NT2/D1 (cell line): ENCODE measurements around the gene STAG1.

Experiments
- SUZ12 ChIP-seq: IDR thresholded peaks from 2 replicates; pipeline ENCODE4 v1.6.1; 2011; ENCODE audit not compliant: insufficient read length, insufficient read depth; ENCODE audit errors: extremely low read depth
- YY1 ChIP-seq: IDR thresholded peaks from 2 replicates; pipeline ENCODE4 v1.6.1; 2011; ENCODE audit not compliant: insufficient read length, insufficient read depth
- ZNF274 ChIP-seq: IDR thresholded peaks from 2 replicates; pipeline ENCODE4 v1.6.1; 2011; ENCODE audit warnings: mild to moderate bottlenecking, low read depth, low read length

GRCh38 chr3:136740351-136740958 is 11.7 kb downstream of the STAG1 start:
- TF ChIP-seq YY1 (no peak), SUZ12 (no peak), ZNF274 (no peak)
